MCF 10A (cell line): ENCODE data around the gene TMUB2. TPM values are rescaled to one million over a fixed set of nuclear protein-coding genes. Genes with fewer than 3 reads are reported as not detected.

ENCODE experiments used
- BruUV-seq: library from RNA; stranded (reverse); fragments of 400-500 nt; replicated peaks from 2 replicates; lab custom pipeline; 2021; lab: Mats Ljungman, UMichigan
- CTCF ChIA-PET: fragments of 300-600 bp; sonication (Branson Sonifier 250); formaldehyde crosslinking; extraction: SDS; loops from one replicate; lab custom pipeline; 2021; ENCODE audit warnings: antibody characterized with exemption, inconsistent platforms; lab: Yijun Ruan, JAX
- POLR2A ChIA-PET: fragments of 300-600, 350-650 bp; sonication (Branson Sonifier 250); formaldehyde crosslinking; extraction: SDS; loops from one replicate; lab custom pipeline; 2020; ENCODE audit warnings: antibody characterized with exemption, inconsistent platforms; lab: Yijun Ruan, JAX
- DNase-seq: peaks from one replicate; pipeline ENCODE4 v3.0.0-alpha.2; 2018; ENCODE audit not compliant: unreplicated experiment
- H3K27ac Mint-ChIP-seq: one replicate; pipeline ENCODE4 v1.8.0; 2022; ENCODE audit warnings: mild to moderate bottlenecking, low read depth, mixed read lengths; ENCODE audit not compliant: unreplicated experiment
- H3K27me3 Mint-ChIP-seq: one replicate; pipeline ENCODE4 v1.8.0; 2022; ENCODE audit warnings: mixed read lengths; ENCODE audit not compliant: insufficient read depth, unreplicated experiment
- H3K36me3 Mint-ChIP-seq: one replicate; pipeline ENCODE4 v1.8.0; 2022; ENCODE audit warnings: mild to moderate bottlenecking, moderate library complexity, mixed read lengths; ENCODE audit not compliant: insufficient read depth, unreplicated experiment
- H3K4me1 Mint-ChIP-seq: one replicate; pipeline ENCODE4 v1.8.0; 2022; ENCODE audit warnings: mixed read lengths; ENCODE audit not compliant: insufficient read depth, unreplicated experiment
- H3K4me3 Mint-ChIP-seq: one replicate; pipeline ENCODE4 v1.8.0; 2022; ENCODE audit warnings: mild to moderate bottlenecking, moderate library complexity, mixed read lengths; ENCODE audit not compliant: unreplicated experiment
- H3K9me3 Mint-ChIP-seq: one replicate; pipeline ENCODE4 v1.8.0; 2022; ENCODE audit warnings: mixed read lengths; ENCODE audit not compliant: unreplicated experiment
- intact Hi-C: fragments of 100-400 bp; cut with micrococcal nuclease; formaldehyde crosslinking; loops from 2 replicates; pipeline ENCODE4 v1.14.1; 2022
- total RNA-seq: library from RNA; stranded (reverse); gene quantifications from 2 replicates; pipeline ENCODE4 v1.2.3, GENCODE V29; 2022
- TF ChIP-seq, protein P1 (sequence below): fragments of 200-600 bp; IDR thresholded peaks from one replicate; pipeline ENCODE4 v1.8.0; 2022; ENCODE audit warnings: antibody characterized with exemption, mild to moderate bottlenecking; ENCODE audit not compliant: unreplicated experiment

Gene TMUB2
- total RNA-seq, 1 experiment from 2014 or later = 26.5 TPM

DNA sequence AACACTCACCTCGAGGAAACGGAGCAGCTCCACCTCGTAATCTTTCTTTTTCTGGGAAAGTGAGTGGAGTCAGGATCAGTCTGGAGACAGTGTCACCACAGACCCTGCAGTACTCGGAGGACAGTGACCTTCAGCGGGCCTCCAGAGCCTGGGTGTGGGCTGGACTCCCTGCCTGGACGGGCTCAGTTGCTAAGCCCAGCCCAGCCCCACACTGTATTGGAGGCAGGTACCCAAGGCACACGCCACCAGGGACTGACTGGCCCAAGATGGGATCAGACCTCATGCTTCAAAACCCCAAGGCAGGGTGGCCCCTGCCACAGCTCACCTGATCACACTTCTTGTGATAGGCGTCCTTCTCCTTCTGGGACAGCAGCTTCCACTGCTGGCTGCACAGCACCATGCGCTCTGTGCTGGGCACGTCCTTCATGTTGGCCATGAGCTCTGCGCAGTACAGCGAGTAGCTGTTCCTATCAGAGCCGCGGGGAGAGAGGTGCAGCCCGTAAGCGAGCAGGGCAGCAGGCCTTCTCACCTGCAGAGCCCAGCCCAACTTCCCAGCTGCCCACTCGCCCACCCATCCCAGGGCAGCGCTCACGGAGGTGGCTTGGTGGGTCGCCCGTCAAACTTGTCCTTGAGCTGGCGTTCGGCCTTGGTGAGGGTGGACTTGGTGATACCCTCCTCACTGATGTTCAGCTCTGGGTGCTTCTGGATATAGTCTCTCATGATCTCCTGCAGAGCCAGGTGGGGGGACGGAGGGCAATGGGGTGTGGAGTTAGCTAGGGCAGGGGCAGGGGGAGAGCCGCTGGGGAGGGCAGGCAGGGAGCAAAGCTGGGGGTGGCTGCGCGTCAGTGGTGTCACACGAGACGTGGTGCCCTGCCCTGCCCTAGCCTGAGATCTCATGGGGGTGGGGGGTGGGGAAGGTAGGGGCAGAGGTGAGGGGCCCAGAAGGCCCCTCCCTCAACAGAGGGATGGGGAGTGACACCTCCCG lies 24.8 kb downstream of the TMUB2 start:
- Mint-ChIP-seq H3K36me3 (peaks cover 83% of the 10 kb centered on the region), H3K4me3 (no peak overlapping the region), H3K27ac (no peak overlapping the region), H3K4me1 (peaks cover 10% of the 10 kb centered on the region), H3K9me3 (no peaks in the 10 kb centered on the region), H3K27me3 (no peaks in the 10 kb centered on the region)
- intact Hi-C loops = no loop called here
- no peak for DNase-seq
- CTCF ChIA-PET = no interaction called here
- POLR2A ChIA-PET = interaction anchor here (1.2 kb wide), 1 partner anchor 8 kb away, joined by 5 read pairs; no protein-coding TSS in a partner anchor
- BruUV-seq = no TSS peak
- TF ChIP-seq, protein P1, sequence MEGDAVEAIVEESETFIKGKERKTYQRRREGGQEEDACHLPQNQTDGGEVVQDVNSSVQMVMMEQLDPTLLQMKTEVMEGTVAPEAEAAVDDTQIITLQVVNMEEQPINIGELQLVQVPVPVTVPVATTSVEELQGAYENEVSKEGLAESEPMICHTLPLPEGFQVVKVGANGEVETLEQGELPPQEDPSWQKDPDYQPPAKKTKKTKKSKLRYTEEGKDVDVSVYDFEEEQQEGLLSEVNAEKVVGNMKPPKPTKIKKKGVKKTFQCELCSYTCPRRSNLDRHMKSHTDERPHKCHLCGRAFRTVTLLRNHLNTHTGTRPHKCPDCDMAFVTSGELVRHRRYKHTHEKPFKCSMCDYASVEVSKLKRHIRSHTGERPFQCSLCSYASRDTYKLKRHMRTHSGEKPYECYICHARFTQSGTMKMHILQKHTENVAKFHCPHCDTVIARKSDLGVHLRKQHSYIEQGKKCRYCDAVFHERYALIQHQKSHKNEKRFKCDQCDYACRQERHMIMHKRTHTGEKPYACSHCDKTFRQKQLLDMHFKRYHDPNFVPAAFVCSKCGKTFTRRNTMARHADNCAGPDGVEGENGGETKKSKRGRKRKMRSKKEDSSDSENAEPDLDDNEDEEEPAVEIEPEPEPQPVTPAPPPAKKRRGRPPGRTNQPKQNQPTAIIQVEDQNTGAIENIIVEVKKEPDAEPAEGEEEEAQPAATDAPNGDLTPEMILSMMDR = no peak

DNA sequence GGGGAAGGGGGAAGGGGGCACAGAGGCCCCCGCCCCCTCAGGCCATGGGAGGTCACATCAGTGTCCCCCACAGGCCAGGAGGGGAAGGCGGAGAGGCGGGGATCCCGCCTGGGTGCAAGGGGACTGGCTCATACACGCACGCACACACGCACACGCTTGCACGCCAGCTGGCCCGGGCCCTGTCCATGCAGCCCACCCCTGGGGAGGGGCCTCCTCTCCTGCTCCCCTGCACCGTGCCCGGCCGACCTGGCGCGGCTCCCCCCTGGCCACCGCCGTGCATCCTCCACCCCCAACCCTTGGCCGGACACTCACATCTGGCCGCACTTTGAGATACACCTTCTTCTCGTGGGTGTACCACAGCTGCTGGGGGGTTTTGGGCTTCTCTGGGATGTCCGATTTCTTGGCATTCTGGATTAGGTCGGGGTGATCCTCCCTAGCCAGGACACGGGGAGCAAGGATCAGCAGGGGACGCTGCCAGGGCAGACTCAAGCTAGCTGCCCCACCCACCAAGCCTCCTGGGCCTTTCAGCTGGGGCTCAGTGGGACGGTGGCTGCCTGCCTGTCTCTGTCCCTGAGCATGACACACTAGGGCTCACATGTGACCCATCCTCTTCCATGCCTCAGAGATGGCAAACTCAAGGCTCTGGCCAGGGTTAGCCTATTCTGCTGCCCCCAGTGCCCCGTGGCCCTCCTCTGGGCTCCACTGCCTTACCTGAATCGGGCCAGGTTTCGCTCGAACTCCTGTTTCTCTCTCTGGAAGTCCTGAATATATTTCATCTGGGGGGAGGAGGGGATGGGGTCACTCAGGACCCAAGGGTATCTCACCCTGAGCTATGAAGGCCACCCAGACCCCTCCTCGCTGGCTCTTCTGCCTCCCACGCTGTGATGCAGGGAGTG lies 26.0 kb downstream of the TMUB2 start:
- ChIA-PET CTCF (interaction anchor here (0.7 to 1.9 kb wide), 2 partner anchors 9 to 459 kb away, joined by 5 to 7 read pairs; no protein-coding TSS in a partner anchor), POLR2A (interaction anchor here (0.6 to 1.2 kb wide), 3 partner anchors 9 to 1507 kb away, joined by 3 to 5 read pairs (median 4); no protein-coding TSS in a partner anchor)
- BruUV-seq = no TSS peak

DNA sequence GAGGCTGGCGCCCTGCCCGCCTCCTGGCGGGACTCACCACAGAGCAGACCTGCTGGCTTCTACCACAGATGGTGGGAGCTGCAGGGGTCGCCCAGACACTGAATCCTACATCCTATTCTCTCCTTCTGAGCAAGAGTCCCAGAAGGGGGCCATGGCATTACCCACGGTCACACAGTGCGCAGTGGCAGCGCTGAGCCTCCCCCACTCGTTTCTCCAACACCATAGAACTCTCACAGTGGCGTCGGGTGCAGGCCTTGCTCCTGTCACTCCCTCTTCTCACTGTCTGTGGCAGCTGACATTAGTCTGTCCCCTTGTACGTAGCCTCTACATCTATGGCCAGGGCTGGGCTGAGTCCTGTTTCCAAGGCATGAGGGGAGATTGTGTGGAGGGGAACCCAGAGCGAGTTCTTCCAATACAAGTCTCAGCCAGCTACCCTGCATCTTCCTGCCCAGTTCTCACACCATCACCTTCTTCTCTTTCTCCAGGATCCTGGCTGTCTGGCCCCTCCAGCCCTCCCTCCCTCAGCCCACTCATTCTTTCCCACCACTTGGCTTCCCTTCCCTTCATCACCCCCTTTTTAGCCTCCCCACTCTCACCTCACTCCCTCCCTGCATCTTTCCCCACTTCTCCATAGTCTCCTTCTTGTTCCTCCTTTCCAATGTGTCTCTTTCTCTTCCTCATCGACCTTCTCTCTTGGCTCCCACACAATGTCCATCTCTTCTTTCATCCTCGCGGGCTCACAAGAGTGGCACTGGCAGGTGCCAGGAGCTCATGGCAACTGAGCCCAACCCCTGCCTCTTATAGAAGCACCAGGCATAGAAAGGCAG lies 26.8 kb downstream of the TMUB2 start:
- ChIA-PET POLR2A (no interaction called here), CTCF (interaction anchor here (1.9 kb wide), 1 partner anchor 9 kb away, joined by 7 read pairs; no protein-coding TSS in a partner anchor)
- no peak for DNase-seq
- TF ChIP-seq, protein P1 = no peak
- Mint-ChIP-seq H3K27me3 (no peaks in the 10 kb centered on the region), H3K4me3 (no peak overlapping the region), H3K9me3 (no peaks in the 10 kb centered on the region), H3K27ac (no peak overlapping the region), H3K4me1 (peaks cover 17% of the 10 kb centered on the region), H3K36me3 (peaks cover 76% of the 10 kb centered on the region)
- BruUV-seq = no TSS peak
- intact Hi-C loops = no loop called here

More for the DNA sequence above, 26.0 kb downstream of the TMUB2 start:
- DNase-seq = no peak
- H3K27ac Mint-ChIP-seq = no peak overlapping the region
- H3K27me3 Mint-ChIP-seq = no peaks in the 10 kb centered on the region
- peaks cover 84% of the 10 kb centered on the region for H3K36me3 Mint-ChIP-seq
- no peak overlapping the region for H3K4me3 Mint-ChIP-seq
- H3K9me3 Mint-ChIP-seq = no peaks in the 10 kb centered on the region
- TF ChIP-seq, protein P1 = no peak
- intact Hi-C loops = no loop called here
- peaks cover 21% of the 10 kb centered on the region for H3K4me1 Mint-ChIP-seq
